ENCODE measurements around the gene SGCA.

Gene SGCA

GRCh38 chr17:50196036-50196435 is 30.2 kb downstream of the SGCA start:
- FAIRE-seq: no peak

- FAIRE-seq: no peak
Measured at GRCh38 chr17:50196826-50197225, 31.0 kb downstream of the SGCA start.

GRCh38 chr17:50198026-50198669 is 32.3 kb downstream of the SGCA start:
- FAIRE-seq: no peak

- no peak for FAIRE-seq
Measured at GRCh38 chr17:50199211-50199802, 33.5 kb downstream of the SGCA start.

- FAIRE-seq: peak; percentile 23
Measured at GRCh38 chr17:50199803-50200456, 34.1 kb downstream of the SGCA start.

GRCh38 chr17:50200457-50201275 is 34.9 kb downstream of the SGCA start:
- FAIRE-seq: peak; percentile 80

GRCh38 chr17:50201276-50201854 is 35.6 kb downstream of the SGCA start, which contains the start of gene COL1A1:
COL1A1 (minus strand) TSS chr17:50201631; CDS start chr17:50201513, 118 bp downstream.
- peak; percentile 51 for FAIRE-seq

GRCh38 chr17:50203086-50203485 is 37.3 kb downstream of the SGCA start:
- no peak for FAIRE-seq

GRCh38 chr17:50203604-50204345 is 38.0 kb downstream of the SGCA start:
- no peak for FAIRE-seq

- FAIRE-seq: no peak
Measured at GRCh38 chr17:50204431-50204830, 38.6 kb downstream of the SGCA start.

GRCh38 chr17:50205111-50205962 is 39.5 kb downstream of the SGCA start:
- no peak for FAIRE-seq

- no peak for FAIRE-seq
Measured at GRCh38 chr17:50205963-50206505, 40.2 kb downstream of the SGCA start.

- no peak for FAIRE-seq
Measured at GRCh38 chr17:50206604-50207293, 40.9 kb downstream of the SGCA start.

GRCh38 chr17:50207315-50207714 is 41.5 kb downstream of the SGCA start:
- no peak for FAIRE-seq

GRCh38 chr17:50207792-50208567 is 42.2 kb downstream of the SGCA start:
- FAIRE-seq: no peak

- FAIRE-seq: no peak
Measured at GRCh38 chr17:50208611-50209061, 42.8 kb downstream of the SGCA start.

GRCh38 chr17:50209133-50209471 is 43.3 kb downstream of the SGCA start:
- FAIRE-seq: no peak

GRCh38 chr17:50209472-50210239 is 43.9 kb downstream of the SGCA start:
- FAIRE-seq: peak; percentile 69

Data from endometrium (tissue), 2 donors.